Activated naive CD4-positive, alpha-beta T cell treated with anti-CD3 and anti-CD28 coated beads, Interleukin-2, amount 10 ng/mL, durations not matched to agents 7 days and 5 days (primary cell): ENCODE results near the gene ARMC9.
"Not testable (repeated sequence)": the region's sequence is repeated elsewhere in the genome, so short reads cannot be mapped to it uniquely, and the experiment has no call there.

ENCODE experiments used
- CTCF ChIA-PET: fragments of 350-600 bp; sonication (Branson Sonifier 250); formaldehyde crosslinking; loops from one replicate; lab custom pipeline; 2021; ENCODE audit warnings: antibody characterized with exemption; lab: Charles Lee
- DNase-seq: peaks from one replicate; pipeline ENCODE4 v3.0.0-alpha.2; 2020
- H3K27ac Mint-ChIP-seq: one replicate; pipeline ENCODE4 v1.8.0; 2021; ENCODE audit warnings: mild to moderate bottlenecking, moderate library complexity, mixed read lengths
- H3K27me3 Mint-ChIP-seq: one replicate; pipeline ENCODE4 v1.8.0; 2021; ENCODE audit warnings: mild to moderate bottlenecking, mixed read lengths
- H3K36me3 Mint-ChIP-seq: one replicate; pipeline ENCODE4 v1.8.0; 2021; ENCODE audit warnings: mixed read lengths
- H3K4me1 Mint-ChIP-seq: one replicate; pipeline ENCODE4 v1.8.0; 2021; ENCODE audit warnings: mixed read lengths
- H3K4me3 Mint-ChIP-seq: one replicate; pipeline ENCODE4 v1.8.0; 2021; ENCODE audit warnings: mild to moderate bottlenecking, moderate library complexity, mixed read lengths
- H3K9me3 Mint-ChIP-seq: one replicate; pipeline ENCODE4 v1.8.0; 2021; ENCODE audit warnings: mixed read lengths

The ARMC9 gene

GRCh38 chr2:231404183-231404578, 205.8 kb downstream of the ARMC9 start:
- Mint-ChIP-seq H3K27me3 (peaks cover 36% of the 10 kb centered on the region), H3K4me1 (peaks cover 15% of the 10 kb centered on the region)
- not testable (repeated sequence) for H3K27ac Mint-ChIP-seq, H3K9me3 Mint-ChIP-seq, H3K4me3 Mint-ChIP-seq, DNase-seq, H3K36me3 Mint-ChIP-seq
- CTCF ChIA-PET: interaction anchor here (6.2 kb wide), 1 partner anchor 176 kb away, joined by 36 read pairs; no protein-coding TSS in a partner anchor

DNA sequence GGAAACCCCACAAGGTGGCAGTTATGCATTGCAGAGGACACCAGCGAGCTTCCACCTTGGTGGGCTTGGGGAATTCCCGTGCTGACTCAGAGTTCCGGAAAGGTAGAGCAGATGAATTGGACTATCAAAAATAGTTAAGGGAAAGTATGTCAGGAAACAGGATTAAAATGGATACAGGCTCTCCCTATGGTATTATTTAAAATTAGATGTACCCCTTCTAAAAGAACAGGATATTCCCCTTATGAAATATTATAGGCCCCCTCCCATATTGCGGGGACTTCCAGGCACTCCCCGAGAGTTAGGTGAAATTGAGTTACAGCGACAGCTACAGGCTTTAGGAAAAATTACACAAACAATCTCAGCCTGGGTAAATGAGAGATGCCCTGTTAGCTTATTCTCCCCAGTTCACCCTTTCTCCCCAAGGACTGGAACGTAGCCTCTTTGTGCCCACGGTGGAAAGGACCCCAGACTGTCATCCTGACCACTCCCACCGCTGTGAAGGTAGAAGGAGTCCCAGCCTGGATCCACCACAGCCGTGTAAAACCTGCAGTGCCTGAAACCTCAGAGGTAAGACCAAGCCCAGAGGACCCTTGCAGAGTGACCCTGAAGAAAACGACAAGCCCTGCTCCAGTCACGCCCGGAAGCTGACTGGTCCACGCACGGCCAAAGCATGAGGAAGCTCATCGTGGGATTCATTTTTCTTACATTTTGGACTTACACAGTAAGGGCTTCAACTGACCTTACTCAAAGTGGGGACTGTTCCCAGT, 207.4 kb downstream of the ARMC9 start:
- H3K4me3 Mint-ChIP-seq, H3K9me3 Mint-ChIP-seq, DNase-seq, H3K36me3 Mint-ChIP-seq, H3K27ac Mint-ChIP-seq: not testable (repeated sequence)
- CTCF ChIA-PET: interaction anchor here (0.7 to 6.2 kb wide), 19 partner anchors 9 to 302 kb away, joined by 3 to 36 read pairs (median 3); no protein-coding TSS in a partner anchor
- Mint-ChIP-seq H3K4me1 (peaks cover 15% of the 10 kb centered on the region), H3K27me3 (peaks cover 52% of the 10 kb centered on the region)

DNA sequence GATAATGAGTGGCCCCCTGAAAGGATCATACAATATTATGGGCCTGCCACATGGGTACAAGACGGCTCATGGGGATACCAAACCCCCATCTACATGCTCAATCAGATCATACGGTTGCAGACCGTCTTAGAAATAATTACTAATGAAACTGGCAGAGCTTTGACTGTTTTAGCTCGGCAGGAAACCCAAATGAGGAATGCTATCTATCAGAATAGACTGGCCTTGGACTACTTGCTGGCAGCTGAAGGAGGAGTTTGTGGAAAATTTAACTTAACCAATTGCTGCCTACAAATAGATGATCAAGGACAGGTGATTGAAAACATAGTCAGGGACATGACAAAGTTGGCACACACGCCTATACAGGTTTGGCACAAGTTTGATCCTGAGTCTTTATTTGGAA, 209.3 kb downstream of the ARMC9 start:
- CTCF ChIA-PET: interaction anchor here (1.4 to 6.2 kb wide), 8 partner anchors 13 to 304 kb away, joined by 3 to 36 read pairs (median 10); no protein-coding TSS in a partner anchor

GRCh38 chr2:231408304-231408703, 209.9 kb downstream of the ARMC9 start:
- not testable (repeated sequence) for H3K27ac Mint-ChIP-seq, DNase-seq, H3K9me3 Mint-ChIP-seq, H3K4me3 Mint-ChIP-seq, H3K36me3 Mint-ChIP-seq
- CTCF ChIA-PET: interaction anchor here (1.4 to 6.2 kb wide), 7 partner anchors 13 to 304 kb away, joined by 3 to 36 read pairs (median 8); no protein-coding TSS in a partner anchor
- Mint-ChIP-seq H3K4me1 (peaks cover 24% of the 10 kb centered on the region), H3K27me3 (peaks cover 61% of the 10 kb centered on the region)

More for the DNA sequence above, 209.3 kb downstream of the ARMC9 start:
- not testable (repeated sequence) for DNase-seq, H3K27ac Mint-ChIP-seq, H3K9me3 Mint-ChIP-seq, H3K4me3 Mint-ChIP-seq, H3K36me3 Mint-ChIP-seq
- Mint-ChIP-seq H3K27me3 (peaks cover 59% of the 10 kb centered on the region), H3K4me1 (peaks cover 23% of the 10 kb centered on the region)

- Mint-ChIP-seq H3K4me3 (no peak overlapping the region), H3K9me3 (peaks cover 9% of the 10 kb centered on the region), H3K27me3 (peaks cover 62% of the 10 kb centered on the region), H3K36me3 (peaks cover 5% of the 10 kb centered on the region), H3K4me1 (peaks cover 24% of the 10 kb centered on the region), H3K27ac (no peak overlapping the region)
- CTCF ChIA-PET: interaction anchor here (1.6 to 6.2 kb wide), 3 partner anchors 182 to 306 kb away, joined by 3 to 36 read pairs (median 5); no protein-coding TSS in a partner anchor
- peak; percentile 11 for DNase-seq
Measured at GRCh38 chr2:231409776-231410175, 211.3 kb downstream of the ARMC9 start.

DNA sequence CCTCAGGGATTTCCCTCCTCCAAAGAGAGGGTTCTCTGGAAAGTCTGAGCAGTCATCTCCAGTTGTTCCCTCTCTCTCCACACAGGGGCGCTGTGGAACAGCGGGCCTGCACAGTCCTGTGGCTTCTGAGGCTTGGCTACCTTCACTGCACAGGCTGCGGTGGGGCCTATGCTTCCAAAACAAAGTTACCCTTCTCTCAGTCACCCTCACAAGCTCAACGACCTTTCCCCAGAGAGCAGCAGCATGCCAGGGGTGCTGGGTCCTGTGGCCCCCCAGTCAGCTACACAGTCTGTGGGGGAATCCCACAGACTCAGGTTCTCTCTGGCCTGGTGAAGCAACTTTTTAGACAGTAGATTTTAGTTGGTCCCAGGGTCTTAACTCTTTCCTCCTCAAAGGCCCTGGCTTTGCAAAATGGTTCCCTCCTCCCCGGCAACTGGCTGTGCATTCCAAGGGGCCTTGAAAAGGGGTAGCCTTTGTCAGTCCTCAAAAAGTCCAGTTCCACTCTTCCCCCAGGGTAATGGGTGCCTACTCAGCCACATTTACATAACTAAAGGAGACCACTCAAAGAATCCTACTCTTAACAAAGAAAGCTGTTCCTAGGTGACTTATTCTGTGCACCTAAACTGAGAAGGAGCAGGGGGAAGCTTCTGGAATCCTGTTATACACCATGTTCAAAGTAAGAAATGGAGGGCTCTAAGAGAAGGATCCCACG, 212.0 kb downstream of the ARMC9 start:
- CTCF ChIA-PET: interaction anchor here (0.5 to 6.2 kb wide), 6 partner anchors 18 to 306 kb away, joined by 3 to 36 read pairs (median 4); no protein-coding TSS in a partner anchor
- Mint-ChIP-seq H3K27ac (no peak overlapping the region), H3K4me1 (peaks cover 24% of the 10 kb centered on the region), H3K9me3 (peaks cover 9% of the 10 kb centered on the region), H3K36me3 (peaks cover 5% of the 10 kb centered on the region), H3K27me3 (peaks cover 68% of the 10 kb centered on the region), H3K4me3 (no peak overlapping the region)
- peak; percentile 28 for DNase-seq

DNA sequence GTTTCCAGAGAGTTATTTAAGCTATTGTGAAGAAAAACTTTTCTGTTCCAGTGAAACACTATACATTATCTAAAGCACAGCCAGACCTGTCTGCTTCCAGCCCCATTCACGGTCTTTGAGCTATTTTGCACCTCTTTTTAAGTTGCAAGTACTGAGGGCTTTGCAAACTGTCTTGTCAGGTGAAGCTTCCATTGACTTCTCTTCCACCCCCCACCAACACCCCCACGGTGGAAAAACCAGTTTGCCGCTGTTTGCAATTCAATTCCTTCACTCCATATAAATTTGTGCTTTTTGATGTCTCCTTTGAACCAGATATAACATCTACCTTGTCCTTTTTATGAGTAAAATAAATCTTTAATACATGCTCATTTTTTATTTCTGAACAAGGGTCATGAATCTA, 212.8 kb downstream of the ARMC9 start:
- H3K27me3 Mint-ChIP-seq: peaks cover 68% of the 10 kb centered on the region
- peaks cover 9% of the 10 kb centered on the region for H3K9me3 Mint-ChIP-seq
- H3K27ac Mint-ChIP-seq: no peak overlapping the region
- no peak overlapping the region for H3K4me3 Mint-ChIP-seq
- no peak for DNase-seq
- H3K36me3 Mint-ChIP-seq: peaks cover 5% of the 10 kb centered on the region
- H3K4me1 Mint-ChIP-seq: peaks cover 18% of the 10 kb centered on the region
- CTCF ChIA-PET: interaction anchor here (0.5 to 2.1 kb wide), 6 partner anchors 15 to 353 kb away, joined by 3 to 13 read pairs (median 4); no protein-coding TSS in a partner anchor

- CTCF ChIA-PET: interaction anchor here (0.8 to 2.5 kb wide), 13 partner anchors 9 to 311 kb away, joined by 3 to 13 read pairs (median 4); no protein-coding TSS in a partner anchor
- Mint-ChIP-seq H3K27me3 (peaks cover 72% of the 10 kb centered on the region), H3K36me3 (peaks cover 5% of the 10 kb centered on the region), H3K9me3 (peaks cover 9% of the 10 kb centered on the region), H3K4me1 (peaks cover 10% of the 10 kb centered on the region), H3K4me3 (no peak overlapping the region), H3K27ac (no peak overlapping the region)
- DNase-seq: peak; percentile 69
Measured at GRCh38 chr2:231411831-231412617, 213.6 kb downstream of the ARMC9 start.

DNA sequence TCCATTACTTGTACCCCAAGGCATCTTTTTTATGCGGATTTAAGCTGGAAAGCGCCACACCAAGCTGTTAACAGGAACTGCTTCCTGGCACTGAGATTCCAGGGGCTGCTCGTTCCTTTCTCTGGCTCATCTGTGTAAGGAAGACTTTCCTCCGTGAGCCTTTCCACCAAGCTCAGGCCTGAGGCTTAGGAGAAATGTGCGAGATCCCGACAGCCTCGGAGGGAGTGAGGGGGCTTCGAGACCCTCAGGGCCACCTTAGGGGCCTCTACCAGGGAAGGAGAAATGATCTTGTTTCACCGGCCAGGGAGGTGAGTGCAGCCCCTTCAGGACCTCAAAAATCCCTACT, 214.2 kb downstream of the ARMC9 start:
- CTCF ChIA-PET: interaction anchor here (0.8 to 2.5 kb wide), 11 partner anchors 16 to 311 kb away, joined by 3 to 13 read pairs (median 4); no protein-coding TSS in a partner anchor
- H3K27ac Mint-ChIP-seq: no peak overlapping the region

GRCh38 chr2:231413456-231413855, 215.0 kb downstream of the ARMC9 start:
- CTCF ChIA-PET: interaction anchor here (1.3 to 2.5 kb wide), 4 partner anchors 38 to 312 kb away, joined by 3 to 12 read pairs (median 5); no protein-coding TSS in a partner anchor
- H3K27me3 Mint-ChIP-seq: peaks cover 71% of the 10 kb centered on the region
- H3K4me3 Mint-ChIP-seq: no peak overlapping the region
- peaks cover 9% of the 10 kb centered on the region for H3K9me3 Mint-ChIP-seq
- peak; percentile 16 for DNase-seq
- H3K4me1 Mint-ChIP-seq: peaks cover 9% of the 10 kb centered on the region
- H3K27ac Mint-ChIP-seq: no peak overlapping the region
- peaks cover 5% of the 10 kb centered on the region for H3K36me3 Mint-ChIP-seq

More for the DNA sequence above, 214.2 kb downstream of the ARMC9 start:
- Mint-ChIP-seq H3K4me3 (no peak overlapping the region), H3K9me3 (peaks cover 9% of the 10 kb centered on the region), H3K27me3 (peaks cover 72% of the 10 kb centered on the region), H3K4me1 (peaks cover 9% of the 10 kb centered on the region), H3K36me3 (peaks cover 5% of the 10 kb centered on the region)
- DNase-seq: no peak

- H3K36me3 Mint-ChIP-seq: peaks cover 5% of the 10 kb centered on the region
- CTCF ChIA-PET: interaction anchor here (0.5 to 2.5 kb wide), 2 partner anchors 187 to 190 kb away, joined by 4 to 12 read pairs; no protein-coding TSS in a partner anchor
- H3K9me3 Mint-ChIP-seq: peaks cover 9% of the 10 kb centered on the region
- H3K27me3 Mint-ChIP-seq: peaks cover 68% of the 10 kb centered on the region
- H3K27ac Mint-ChIP-seq: no peak overlapping the region
- H3K4me3 Mint-ChIP-seq: no peak overlapping the region
- peaks cover 9% of the 10 kb centered on the region for H3K4me1 Mint-ChIP-seq
- peak; percentile 1 for DNase-seq
Measured at GRCh38 chr2:231413921-231414476, 215.6 kb downstream of the ARMC9 start.

DNA sequence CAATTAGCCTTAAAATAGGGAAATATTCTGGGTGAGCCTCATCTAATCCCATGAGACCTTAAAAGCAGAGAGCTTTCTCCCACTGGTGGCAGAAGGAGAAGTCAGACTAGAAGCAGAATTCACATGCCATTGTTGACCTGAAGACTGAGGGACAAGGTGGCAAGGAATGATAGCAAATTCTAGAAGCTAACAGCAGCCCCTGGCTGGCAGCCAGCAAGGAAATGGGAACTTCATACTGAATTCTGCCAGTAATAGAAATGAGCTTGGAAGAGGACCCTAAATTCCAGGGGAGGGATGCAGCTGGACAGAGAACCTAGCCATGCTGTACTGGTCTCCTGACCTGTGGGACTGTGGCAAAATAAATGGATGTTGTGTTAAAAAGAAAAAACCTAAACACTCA, 216.6 kb downstream of the ARMC9 start:
- Mint-ChIP-seq H3K36me3 (peaks cover 5% of the 10 kb centered on the region), H3K9me3 (peaks cover 9% of the 10 kb centered on the region), H3K27ac (no peak overlapping the region), H3K27me3 (peaks cover 63% of the 10 kb centered on the region), H3K4me3 (no peak overlapping the region), H3K4me1 (peaks cover 9% of the 10 kb centered on the region)
- DNase-seq: peak; percentile 1
- CTCF ChIA-PET: interaction anchor here (1.1 kb wide), 1 partner anchor 188 kb away, joined by 5 read pairs; no protein-coding TSS in a partner anchor
